Lower lobe of right lung (tissue), 2 donors: Measurements from ENCODE around the gene CACNA2D1. TPM values are rescaled to one million over a fixed set of nuclear protein-coding genes. Genes with fewer than 3 reads are reported as not detected.

Experiments used
- ATAC-seq, 2 donors: fragments of 200-7000 bp; cut with Tn5 transposase; one replicate each; pipeline ENCODE4 v1.9.1; 2020 to 2022; ENCODE audit warnings: mild to moderate bottlenecking in 2 of 2, moderate library complexity in 2 of 2
- DNase-seq: peaks from one replicate; pipeline ENCODE4 v3.0.0-alpha.2; 2020
- H3K27ac ChIP-seq: fragments of 200-600 bp; one replicate; pipeline ENCODE4 v1.8.0; 2022
- H3K27me3 ChIP-seq: fragments of 200-600 bp; one replicate; pipeline ENCODE4 v1.8.0; 2022; ENCODE audit warnings: low read depth
- H3K36me3 ChIP-seq: fragments of 200-600 bp; one replicate; pipeline ENCODE4 v1.8.0; 2022; ENCODE audit warnings: mild to moderate bottlenecking
- H3K4me1 ChIP-seq: fragments of 200-600 bp; one replicate; pipeline ENCODE4 v1.8.0; 2022
- H3K4me3 ChIP-seq: fragments of 200-600 bp; one replicate; pipeline ENCODE4 v1.8.0; 2022; ENCODE audit warnings: mild to moderate bottlenecking
- H3K9me3 ChIP-seq: fragments of 200-600 bp; one replicate; pipeline ENCODE4 v1.8.0; 2022
- intact Hi-C: fragments of 100-400 bp; cut with DNase I; formaldehyde crosslinking; loops from one replicate; pipeline ENCODE4 v1.11.0; 2022
- total RNA-seq: library from RNA; stranded (reverse); fragmentation: NEBNext Ultra II Directional; extraction: Animal tissue kit (Norgen Biotek cat#: 25700); gene quantifications from one replicate; pipeline ENCODE4 v1.2.1, GENCODE V29; 2021
- TF ChIP-seq, protein P1 (sequence below): fragments of 200-600 bp; IDR thresholded peaks from one replicate; pipeline ENCODE4 v1.8.0; 2022; ENCODE audit warnings: antibody characterized with exemption, mild to moderate bottlenecking
- donor health status: DM: no; HTN: yes; CAD: no; lungs with severe emphysema.

CACNA2D1 gene
- total RNA-seq, 1 donor from 2014 or later: 12.5 TPM

DNA sequence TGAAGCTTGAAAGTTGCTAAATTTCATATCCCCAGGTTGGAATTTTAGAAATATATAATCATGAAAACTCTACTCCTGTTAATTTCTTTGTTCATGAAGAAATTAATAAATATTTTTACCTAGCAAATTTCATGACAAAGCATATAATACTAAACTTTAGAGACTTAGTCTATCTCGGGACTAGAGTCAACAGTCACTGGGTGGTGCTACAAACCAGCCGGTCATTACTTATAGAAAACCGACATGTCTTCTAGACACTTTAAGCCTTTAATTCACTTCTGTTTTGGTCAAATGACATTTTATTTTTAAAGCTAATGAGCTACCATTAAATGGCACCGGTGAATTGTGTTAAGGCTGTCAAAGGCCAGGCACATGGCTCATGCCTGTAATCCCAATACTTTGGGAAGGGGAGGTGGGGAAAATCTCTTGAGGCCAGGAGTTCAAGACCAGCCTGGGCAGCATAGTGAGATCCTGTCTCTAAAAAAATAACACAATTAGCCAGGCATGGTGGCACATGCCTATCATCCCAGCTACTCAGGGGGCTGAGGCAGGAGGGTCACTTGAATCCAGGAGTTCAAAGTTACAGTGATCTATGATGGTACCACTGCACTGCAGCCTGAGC is 270.1 kb downstream of the CACNA2D1 start:
- Histone ChIP-seq H3K4me3 (no peak overlapping the region), H3K4me1 (no peaks in the 10 kb centered on the region), H3K27ac (no peak overlapping the region), H3K27me3 (no peaks in the 10 kb centered on the region), H3K9me3 (no peaks in the 10 kb centered on the region), H3K36me3 (no peaks in the 10 kb centered on the region)
- no peak for ATAC-seq
- TF ChIP-seq, protein P1, sequence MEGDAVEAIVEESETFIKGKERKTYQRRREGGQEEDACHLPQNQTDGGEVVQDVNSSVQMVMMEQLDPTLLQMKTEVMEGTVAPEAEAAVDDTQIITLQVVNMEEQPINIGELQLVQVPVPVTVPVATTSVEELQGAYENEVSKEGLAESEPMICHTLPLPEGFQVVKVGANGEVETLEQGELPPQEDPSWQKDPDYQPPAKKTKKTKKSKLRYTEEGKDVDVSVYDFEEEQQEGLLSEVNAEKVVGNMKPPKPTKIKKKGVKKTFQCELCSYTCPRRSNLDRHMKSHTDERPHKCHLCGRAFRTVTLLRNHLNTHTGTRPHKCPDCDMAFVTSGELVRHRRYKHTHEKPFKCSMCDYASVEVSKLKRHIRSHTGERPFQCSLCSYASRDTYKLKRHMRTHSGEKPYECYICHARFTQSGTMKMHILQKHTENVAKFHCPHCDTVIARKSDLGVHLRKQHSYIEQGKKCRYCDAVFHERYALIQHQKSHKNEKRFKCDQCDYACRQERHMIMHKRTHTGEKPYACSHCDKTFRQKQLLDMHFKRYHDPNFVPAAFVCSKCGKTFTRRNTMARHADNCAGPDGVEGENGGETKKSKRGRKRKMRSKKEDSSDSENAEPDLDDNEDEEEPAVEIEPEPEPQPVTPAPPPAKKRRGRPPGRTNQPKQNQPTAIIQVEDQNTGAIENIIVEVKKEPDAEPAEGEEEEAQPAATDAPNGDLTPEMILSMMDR: no peak
- no peak for DNase-seq
- intact Hi-C loops: no loop called here

DNA sequence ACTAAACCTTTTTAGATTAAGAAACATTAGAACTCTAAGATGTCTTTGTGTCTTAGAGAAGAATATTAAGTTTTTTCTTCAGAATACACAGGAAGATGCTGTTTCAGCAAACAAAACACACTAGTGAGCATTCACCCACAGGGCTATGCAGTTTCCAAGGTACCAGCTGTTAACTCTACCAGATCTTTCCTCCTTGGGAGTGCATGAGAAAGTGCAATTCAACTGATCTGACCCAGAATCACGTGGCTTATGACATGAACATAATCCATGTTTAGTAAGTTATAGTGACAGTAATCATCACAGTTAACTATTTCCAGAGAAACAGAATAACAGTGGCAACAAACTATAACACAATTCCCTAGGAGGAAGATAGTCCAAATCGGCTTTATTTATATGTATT is 270.7 kb downstream of the CACNA2D1 start:
- Histone ChIP-seq H3K36me3 (no peaks in the 10 kb centered on the region), H3K4me1 (no peaks in the 10 kb centered on the region), H3K9me3 (no peaks in the 10 kb centered on the region), H3K4me3 (no peak overlapping the region), H3K27me3 (no peaks in the 10 kb centered on the region), H3K27ac (no peak overlapping the region)
- intact Hi-C loops: no loop called here
- TF ChIP-seq, protein P1: no peak
- ATAC-seq (no peak), DNase-seq (no peak)

DNA sequence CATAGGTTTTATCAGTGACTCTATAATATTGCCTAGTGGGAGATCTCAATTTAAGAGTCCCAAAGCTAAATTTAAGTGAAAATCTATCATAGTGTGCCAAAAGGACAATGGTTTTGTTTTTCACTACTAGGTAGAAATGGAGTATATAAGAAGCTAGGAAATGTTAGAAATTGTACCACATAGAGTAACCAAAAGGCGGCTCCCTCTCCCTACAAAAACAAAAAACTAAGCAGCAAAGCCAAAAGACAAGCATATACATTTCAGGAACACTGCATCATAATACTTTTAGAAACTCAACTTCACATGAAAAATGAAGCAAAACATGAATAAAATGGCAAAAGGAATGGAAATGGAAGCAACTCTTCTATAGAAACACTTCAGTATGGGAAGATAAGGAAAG is 271.6 kb downstream of the CACNA2D1 start:
- Histone ChIP-seq H3K9me3 (no peaks in the 10 kb centered on the region), H3K27ac (no peak overlapping the region), H3K27me3 (no peaks in the 10 kb centered on the region), H3K4me3 (no peak overlapping the region), H3K36me3 (no peaks in the 10 kb centered on the region), H3K4me1 (no peaks in the 10 kb centered on the region)
- intact Hi-C loops: no loop called here
- no peak for ATAC-seq
- no peak for DNase-seq
- TF ChIP-seq, protein P1: no peak

DNA sequence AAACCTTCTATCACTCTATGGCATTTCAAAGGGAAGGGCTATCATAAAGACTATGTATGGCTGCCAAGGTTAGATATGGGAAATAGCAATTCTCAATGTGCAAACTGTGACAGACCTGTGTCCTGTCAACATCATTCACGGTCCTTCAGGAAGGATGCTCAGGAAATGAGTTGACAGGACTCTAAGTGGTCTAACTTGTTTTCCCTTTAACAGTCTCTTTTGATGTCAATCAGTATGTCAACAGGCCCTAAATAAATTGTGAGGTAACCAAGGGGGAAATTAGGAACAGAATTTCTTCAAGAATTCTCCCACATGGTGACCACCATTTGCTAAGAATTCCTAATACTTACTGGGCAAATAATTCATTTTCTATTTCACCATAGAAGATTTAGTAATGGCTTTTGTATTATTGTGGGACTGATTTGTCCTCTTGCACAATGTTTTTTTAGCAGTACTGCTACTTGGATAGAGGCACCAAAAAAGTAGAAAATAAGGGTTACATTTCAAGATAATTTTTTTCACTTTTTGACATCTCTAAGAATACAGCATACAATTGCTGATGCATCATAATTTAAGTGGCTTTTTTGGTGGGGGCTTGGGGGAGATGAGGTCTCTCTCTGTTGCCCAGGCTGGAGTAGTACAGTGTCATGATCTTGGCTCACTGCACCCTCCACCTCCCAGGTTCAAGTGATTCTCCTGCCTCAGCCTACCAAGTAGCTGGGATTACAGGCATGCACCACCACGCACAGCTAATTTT is 275.8 kb downstream of the CACNA2D1 start:
- H3K27me3 ChIP-seq: no peaks in the 10 kb centered on the region
- DNase-seq (no peak), ATAC-seq (no peak)
- no peaks in the 10 kb centered on the region for H3K9me3 ChIP-seq
- TF ChIP-seq, protein P1: no peak
- intact Hi-C loops: no loop called here
- H3K36me3 ChIP-seq: no peaks in the 10 kb centered on the region
- H3K4me1 ChIP-seq: no peaks in the 10 kb centered on the region
- no peak overlapping the region for H3K4me3 ChIP-seq
- no peak overlapping the region for H3K27ac ChIP-seq

DNA sequence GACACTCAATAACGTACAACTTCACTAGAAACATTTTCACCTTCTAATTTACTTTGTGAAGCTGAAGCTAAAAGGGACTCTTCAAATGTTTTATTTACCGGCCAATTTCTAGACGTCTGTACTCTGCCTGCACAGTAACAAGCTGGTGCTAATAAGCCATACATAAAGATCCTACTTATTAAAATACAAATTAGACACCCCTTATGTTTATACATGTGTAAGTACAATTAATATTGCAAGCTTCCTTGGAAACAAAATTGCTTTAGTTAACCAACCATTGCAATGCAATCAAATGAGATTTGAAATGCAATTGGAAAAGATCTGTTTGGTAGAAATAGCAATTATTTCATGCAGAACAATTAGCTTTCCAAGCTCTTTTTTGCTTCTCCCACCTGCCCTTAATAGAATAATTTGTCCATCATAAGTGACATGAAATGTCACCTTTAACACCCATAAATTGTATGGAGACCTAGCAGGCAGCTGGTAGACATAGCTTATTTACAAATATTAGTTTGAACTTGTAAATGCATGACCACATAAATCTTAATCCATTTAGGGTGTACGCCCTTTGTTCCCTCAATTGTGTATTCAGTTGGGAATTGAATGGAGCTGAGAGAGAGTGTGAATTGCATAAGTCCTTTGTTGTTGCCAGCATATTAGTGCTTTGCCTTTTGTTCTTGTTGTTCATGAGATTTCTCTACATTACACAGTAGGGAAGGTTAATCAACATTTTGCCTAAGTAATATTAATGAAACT is 277.1 kb downstream of the CACNA2D1 start:
- H3K9me3 ChIP-seq: no peaks in the 10 kb centered on the region
- intact Hi-C loops: no loop called here
- no peak for ATAC-seq
- no peak for DNase-seq
- no peaks in the 10 kb centered on the region for H3K4me1 ChIP-seq
- TF ChIP-seq, protein P1: no peak
- H3K27me3 ChIP-seq: no peaks in the 10 kb centered on the region
- H3K36me3 ChIP-seq: no peaks in the 10 kb centered on the region
- no peak overlapping the region for H3K27ac ChIP-seq
- H3K4me3 ChIP-seq: no peak overlapping the region
